ENCODE results near the gene MDM2. TPM values are rescaled to one million over a fixed set of nuclear protein-coding genes. Genes with fewer than 3 reads are reported as not detected.

Gene MDM2
- polyA plus RNA-seq, 1 of the 3 experiments (the other 2 are of a cell fraction) = 21.5 TPM

DNA sequence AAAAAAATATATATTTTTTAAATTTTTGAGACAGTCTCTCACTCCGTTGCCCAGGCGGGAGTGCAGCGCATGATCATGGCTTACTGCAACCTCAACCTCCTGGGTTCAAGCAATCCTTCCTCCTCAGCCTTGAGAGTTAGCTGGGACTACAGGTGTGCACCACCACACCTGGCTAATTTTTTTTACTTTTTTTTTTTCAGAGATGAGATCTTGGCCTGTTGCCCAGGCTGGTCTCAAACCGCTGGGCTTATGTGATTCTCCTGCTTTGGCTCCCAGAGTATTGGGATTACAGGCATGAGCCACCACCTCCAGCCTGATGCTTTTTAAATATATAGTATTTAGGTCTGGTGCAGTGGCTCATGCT lies 24.5 kb downstream of the MDM2 start:
- POLR2A ChIA-PET = no interaction called here
- peaks cover 66 to 94% of the 10 kb centered on the region in 2 experiments for H3K36me3 ChIP-seq (replicated peaks in 1 of 2; ENCODE audit: control insufficient read depth in 1 of 2, insufficient read depth in 2 of 2, low read length in 1 of 2)
- WGBS (ENCODE audit: low lambda C conversion rate) = 85% methylated on average over 4 of the region's 4 CpGs

More for the DNA sequence above, 24.5 kb downstream of the MDM2 start:
- Histone ChIP-seq H3K27me3 (ENCODE audit: insufficient read depth) (no peaks in the 10 kb centered on the region), H3K9me3 (no peaks in the 10 kb centered on the region), H4K20me1 (ENCODE audit: insufficient read depth) (peaks cover 95% of the 10 kb centered on the region), H3K4me3 (ENCODE audit: low read depth in 2 of 2, low read length in 1 of 2) (no peak overlapping the region), H3K9me2 (no peaks in the 10 kb centered on the region), H3K4me1 (ENCODE audit: control insufficient read depth in 1 of 2, insufficient read depth in 2 of 2, low read depth in 1 of 2, low read length in 1 of 2) (peaks cover 0 to 12% of the 10 kb centered on the region in 2 experiments; a peak in 2 of 4 replicates), H3K27ac (ENCODE audit: low read depth in 2 of 2, low read length in 1 of 2) (no peak overlapping the region), H3K4me2 (no peak overlapping the region), H3K79me2 (ENCODE audit: insufficient read depth) (peaks cover 87% of the 10 kb centered on the region), H3F3A (replicated peaks; ENCODE audit: insufficient read depth) (peaks cover 70% of the 10 kb centered on the region), H3K9ac (no peak overlapping the region), H2AFZ (ENCODE audit: low read depth) (no peak overlapping the region)
- TF ChIP-seq FOXM1 (IDR thresholded peaks at IDR 0.05; ENCODE audit: low read depth) (no peak), FOXJ3 (CRISPR knock-in tag; IDR thresholded peaks at IDR 0.05) (no peak), TAF1 (IDR thresholded peaks at IDR 0.05; ENCODE audit: borderline replicate concordance, low read depth, low read length) (no peak), TCF12 (IDR thresholded peaks at IDR 0.05) (no peak), GABPA (IDR thresholded peaks at IDR 0.05; ENCODE audit: low read depth) (no peak), NFIC (IDR thresholded peaks at IDR 0.05; ENCODE audit: borderline replicate concordance) (no peak), POLR2AphosphoS5 (IDR thresholded peaks at IDR 0.05; ENCODE audit: low read depth, low read length) (no peak), RXRA (IDR thresholded peaks at IDR 0.05; ENCODE audit: borderline replicate concordance, low read depth) (no peak), SIN3A (IDR thresholded peaks at IDR 0.05; ENCODE audit: borderline replicate concordance, low read depth, low read length) (no peak), RCOR1 (IDR thresholded peaks at IDR 0.05; ENCODE audit: low read length) (no peak), GATA2 (CRISPR knock-in tag; IDR thresholded peaks at IDR 0.05) (no peak), YY1 (IDR thresholded peaks at IDR 0.05; ENCODE audit: low read depth) (no peak), ELF1 (IDR thresholded peaks at IDR 0.05) (no peak), MXI1 (IDR thresholded peaks at IDR 0.05; ENCODE audit: low read depth, low read length) (no peak), FOSL2 (IDR thresholded peaks at IDR 0.05; ENCODE audit: borderline replicate concordance, low read depth) (no peak)
- TF ChIP-seq, protein P1, sequence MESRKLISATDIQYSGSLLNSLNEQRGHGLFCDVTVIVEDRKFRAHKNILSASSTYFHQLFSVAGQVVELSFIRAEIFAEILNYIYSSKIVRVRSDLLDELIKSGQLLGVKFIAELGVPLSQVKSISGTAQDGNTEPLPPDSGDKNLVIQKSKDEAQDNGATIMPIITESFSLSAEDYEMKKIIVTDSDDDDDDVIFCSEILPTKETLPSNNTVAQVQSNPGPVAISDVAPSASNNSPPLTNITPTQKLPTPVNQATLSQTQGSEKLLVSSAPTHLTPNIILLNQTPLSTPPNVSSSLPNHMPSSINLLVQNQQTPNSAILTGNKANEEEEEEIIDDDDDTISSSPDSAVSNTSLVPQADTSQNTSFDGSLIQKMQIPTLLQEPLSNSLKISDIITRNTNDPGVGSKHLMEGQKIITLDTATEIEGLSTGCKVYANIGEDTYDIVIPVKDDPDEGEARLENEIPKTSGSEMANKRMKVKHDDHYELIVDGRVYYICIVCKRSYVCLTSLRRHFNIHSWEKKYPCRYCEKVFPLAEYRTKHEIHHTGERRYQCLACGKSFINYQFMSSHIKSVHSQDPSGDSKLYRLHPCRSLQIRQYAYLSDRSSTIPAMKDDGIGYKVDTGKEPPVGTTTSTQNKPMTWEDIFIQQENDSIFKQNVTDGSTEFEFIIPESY (IDR thresholded peaks at IDR 0.05; ENCODE audit: borderline replicate concordance, low read depth) = no peak
- TF ChIP-seq, protein P2, sequence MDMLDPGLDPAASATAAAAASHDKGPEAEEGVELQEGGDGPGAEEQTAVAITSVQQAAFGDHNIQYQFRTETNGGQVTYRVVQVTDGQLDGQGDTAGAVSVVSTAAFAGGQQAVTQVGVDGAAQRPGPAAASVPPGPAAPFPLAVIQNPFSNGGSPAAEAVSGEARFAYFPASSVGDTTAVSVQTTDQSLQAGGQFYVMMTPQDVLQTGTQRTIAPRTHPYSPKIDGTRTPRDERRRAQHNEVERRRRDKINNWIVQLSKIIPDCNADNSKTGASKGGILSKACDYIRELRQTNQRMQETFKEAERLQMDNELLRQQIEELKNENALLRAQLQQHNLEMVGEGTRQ (IDR thresholded peaks at IDR 0.05; ENCODE audit: borderline replicate concordance, low read depth, low read length) = no peak
- TF ChIP-seq, protein P3, sequence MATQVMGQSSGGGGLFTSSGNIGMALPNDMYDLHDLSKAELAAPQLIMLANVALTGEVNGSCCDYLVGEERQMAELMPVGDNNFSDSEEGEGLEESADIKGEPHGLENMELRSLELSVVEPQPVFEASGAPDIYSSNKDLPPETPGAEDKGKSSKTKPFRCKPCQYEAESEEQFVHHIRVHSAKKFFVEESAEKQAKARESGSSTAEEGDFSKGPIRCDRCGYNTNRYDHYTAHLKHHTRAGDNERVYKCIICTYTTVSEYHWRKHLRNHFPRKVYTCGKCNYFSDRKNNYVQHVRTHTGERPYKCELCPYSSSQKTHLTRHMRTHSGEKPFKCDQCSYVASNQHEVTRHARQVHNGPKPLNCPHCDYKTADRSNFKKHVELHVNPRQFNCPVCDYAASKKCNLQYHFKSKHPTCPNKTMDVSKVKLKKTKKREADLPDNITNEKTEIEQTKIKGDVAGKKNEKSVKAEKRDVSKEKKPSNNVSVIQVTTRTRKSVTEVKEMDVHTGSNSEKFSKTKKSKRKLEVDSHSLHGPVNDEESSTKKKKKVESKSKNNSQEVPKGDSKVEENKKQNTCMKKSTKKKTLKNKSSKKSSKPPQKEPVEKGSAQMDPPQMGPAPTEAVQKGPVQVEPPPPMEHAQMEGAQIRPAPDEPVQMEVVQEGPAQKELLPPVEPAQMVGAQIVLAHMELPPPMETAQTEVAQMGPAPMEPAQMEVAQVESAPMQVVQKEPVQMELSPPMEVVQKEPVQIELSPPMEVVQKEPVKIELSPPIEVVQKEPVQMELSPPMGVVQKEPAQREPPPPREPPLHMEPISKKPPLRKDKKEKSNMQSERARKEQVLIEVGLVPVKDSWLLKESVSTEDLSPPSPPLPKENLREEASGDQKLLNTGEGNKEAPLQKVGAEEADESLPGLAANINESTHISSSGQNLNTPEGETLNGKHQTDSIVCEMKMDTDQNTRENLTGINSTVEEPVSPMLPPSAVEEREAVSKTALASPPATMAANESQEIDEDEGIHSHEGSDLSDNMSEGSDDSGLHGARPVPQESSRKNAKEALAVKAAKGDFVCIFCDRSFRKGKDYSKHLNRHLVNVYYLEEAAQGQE (IDR thresholded peaks at IDR 0.05; ENCODE audit: low read depth, low read length) = no peak
- CTCF ChIA-PET = interaction anchor here (0.6 to 1.3 kb wide), 2 partner anchors 24 to 221 kb away, joined by 3 read pairs; no protein-coding TSS in a partner anchor
- no peak for DNase-seq

Data from SK-N-SH (cell line).